Caco-2 (cell line): Measurements from ENCODE around the gene TET2. TPM values are rescaled to one million over a fixed set of nuclear protein-coding genes. Genes with fewer than 3 reads are reported as not detected.

Source experiments
- BruUV-seq: library from RNA; stranded (reverse); fragments of 400-500 nt; replicated peaks from 2 replicates; lab custom pipeline; 2021; lab: Mats Ljungman, UMichigan
- CTCF ChIA-PET: fragments of 300-600 bp; sonication (Branson Sonifier 250); formaldehyde crosslinking; loops from one replicate; lab custom pipeline; 2022; ENCODE audit warnings: antibody characterized with exemption; lab: Charles Lee
- POLR2A ChIA-PET: fragments of 300-600 bp; sonication (Branson Sonifier 250); formaldehyde crosslinking; loops from one replicate; lab custom pipeline; 2022; ENCODE audit warnings: antibody characterized with exemption; lab: Charles Lee
- DNase-seq, 2 experiments: peaks; one replicate each; pipeline versions ENCODE4 v3.0.0 to v3.0.0-alpha.2; 2020 to 2022
- H3K27me3 ChIP-seq: replicated peaks from 2 replicates; pipeline ENCODE4 v1.6.0; 2011; ENCODE audit warnings: low read length; ENCODE audit not compliant: control insufficient read depth, insufficient read depth
- H3K36me3 ChIP-seq: 2 replicates; pipeline ENCODE4 v1.5.1; 2011; ENCODE audit warnings: low read length; ENCODE audit not compliant: control insufficient read depth, insufficient read depth
- H3K4me1 ChIP-seq: fragments of 250-450 bp; sonication (Bioruptor Pico); 2 replicates; pipeline ENCODE4 v1.5.1; 2020; ENCODE audit warnings: mild to moderate bottlenecking
- H3K4me3 ChIP-seq: 2 replicates; pipeline ENCODE4 v1.5.1; 2011; ENCODE audit warnings: low read depth, mild to moderate bottlenecking, control low read depth, low read length
- H3K9me3 ChIP-seq: fragments of 250-450 bp; sonication (Bioruptor Pico); 2 replicates; pipeline ENCODE4 v1.5.1; 2020; ENCODE audit warnings: mild to moderate bottlenecking, moderate library complexity
- H3K27ac Mint-ChIP-seq: one replicate; pipeline ENCODE4 v1.8.0; 2022; ENCODE audit warnings: mixed read lengths; ENCODE audit not compliant: unreplicated experiment
- H3K27me3 Mint-ChIP-seq: one replicate; pipeline ENCODE4 v1.8.0; 2022; ENCODE audit warnings: mixed read lengths; ENCODE audit not compliant: insufficient read depth, unreplicated experiment
- H3K36me3 Mint-ChIP-seq: one replicate; pipeline ENCODE4 v1.8.0; 2022; ENCODE audit warnings: mild to moderate bottlenecking, mixed read lengths; ENCODE audit not compliant: insufficient read depth, unreplicated experiment
- H3K4me1 Mint-ChIP-seq: one replicate; pipeline ENCODE4 v1.8.0; 2022; ENCODE audit warnings: low read depth, mixed read lengths; ENCODE audit not compliant: unreplicated experiment
- H3K4me3 Mint-ChIP-seq: one replicate; pipeline ENCODE4 v1.8.0; 2022; ENCODE audit warnings: mild to moderate bottlenecking, moderate library complexity, mixed read lengths; ENCODE audit not compliant: unreplicated experiment
- H3K9me3 Mint-ChIP-seq: one replicate; pipeline ENCODE4 v1.8.0; 2022; ENCODE audit warnings: mixed read lengths; ENCODE audit not compliant: unreplicated experiment
- intact Hi-C: fragments of 100-400 bp; cut with micrococcal nuclease; formaldehyde crosslinking; loops from one replicate; pipeline ENCODE4 v1.10.0; 2022; ENCODE audit not compliant: unreplicated experiment
- total RNA-seq: library from RNA; stranded (reverse); gene quantifications from 2 replicates; pipeline ENCODE4 v1.2.3, GENCODE V29; 2022
- TF ChIP-seq, protein P1 (sequence below), 2 experiments: fragments of 200-600 bp in 1 of 2; IDR thresholded peaks; 1 replicate in 1 of 2; 2 replicates in 1 of 2; pipeline versions ENCODE4 v1.5.1 to v1.8.0; 2011 to 2022; ENCODE audit warnings: antibody characterized with exemption in 1 of 2, control low read depth in 1 of 2, inconsistent platforms in 1 of 2, low read depth in 1 of 2, low read length in 1 of 2, mild to moderate bottlenecking in 1 of 2, moderate library complexity in 1 of 2; ENCODE audit not compliant: insufficient read depth in 1 of 2, severe bottlenecking in 1 of 2, unreplicated experiment in 1 of 2

TET2 gene
- total RNA-seq, 1 experiment from 2014 or later, result 14.8 TPM

DNA sequence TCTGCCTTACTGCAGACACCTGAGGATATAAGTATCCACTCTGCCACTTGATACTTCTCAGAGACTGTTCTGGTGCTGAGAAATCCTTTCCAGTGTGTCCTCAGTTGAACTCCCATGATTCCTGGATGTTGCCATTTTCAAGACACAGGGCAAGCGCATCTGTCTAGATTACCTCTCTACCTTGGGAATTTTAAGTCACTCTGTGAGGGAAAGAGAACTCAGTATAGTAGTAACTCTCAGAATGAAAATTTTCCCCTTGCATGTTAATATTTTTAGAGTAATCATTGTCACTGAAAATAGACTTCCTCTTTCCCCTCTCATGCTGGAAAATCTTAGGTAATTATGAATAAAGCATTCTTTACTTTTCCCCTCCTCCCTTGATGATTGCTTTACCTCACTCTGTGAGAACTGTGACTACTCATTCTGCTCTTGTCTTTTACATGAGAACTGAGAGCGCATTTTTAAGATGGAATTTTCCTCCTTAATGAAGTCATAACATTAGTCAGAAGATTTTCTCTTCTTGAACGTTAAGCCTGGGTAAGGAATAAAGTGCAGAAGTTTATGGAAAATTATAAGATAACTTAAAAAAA is 45.0 kb downstream of the TET2 start:
- no peaks in the 10 kb centered on the region for H3K27me3 Mint-ChIP-seq
- H3K9me3 Mint-ChIP-seq, result no peaks in the 10 kb centered on the region
- H3K9me3 ChIP-seq, result no peaks in the 10 kb centered on the region
- no peak overlapping the region for H3K4me3 ChIP-seq
- no peak overlapping the region for H3K27ac Mint-ChIP-seq
- BruUV-seq, result no TSS peak
- POLR2A ChIA-PET, result no interaction called here
- peaks cover 12% of the 10 kb centered on the region for H3K4me1 ChIP-seq
- no peaks in the 10 kb centered on the region for H3K36me3 ChIP-seq
- no peak for DNase-seq
- H3K4me3 Mint-ChIP-seq, result no peak overlapping the region
- intact Hi-C loops, result no loop called here
- H3K27me3 ChIP-seq, result no peaks in the 10 kb centered on the region
- CTCF ChIA-PET, result no interaction called here
- TF ChIP-seq, protein P1, sequence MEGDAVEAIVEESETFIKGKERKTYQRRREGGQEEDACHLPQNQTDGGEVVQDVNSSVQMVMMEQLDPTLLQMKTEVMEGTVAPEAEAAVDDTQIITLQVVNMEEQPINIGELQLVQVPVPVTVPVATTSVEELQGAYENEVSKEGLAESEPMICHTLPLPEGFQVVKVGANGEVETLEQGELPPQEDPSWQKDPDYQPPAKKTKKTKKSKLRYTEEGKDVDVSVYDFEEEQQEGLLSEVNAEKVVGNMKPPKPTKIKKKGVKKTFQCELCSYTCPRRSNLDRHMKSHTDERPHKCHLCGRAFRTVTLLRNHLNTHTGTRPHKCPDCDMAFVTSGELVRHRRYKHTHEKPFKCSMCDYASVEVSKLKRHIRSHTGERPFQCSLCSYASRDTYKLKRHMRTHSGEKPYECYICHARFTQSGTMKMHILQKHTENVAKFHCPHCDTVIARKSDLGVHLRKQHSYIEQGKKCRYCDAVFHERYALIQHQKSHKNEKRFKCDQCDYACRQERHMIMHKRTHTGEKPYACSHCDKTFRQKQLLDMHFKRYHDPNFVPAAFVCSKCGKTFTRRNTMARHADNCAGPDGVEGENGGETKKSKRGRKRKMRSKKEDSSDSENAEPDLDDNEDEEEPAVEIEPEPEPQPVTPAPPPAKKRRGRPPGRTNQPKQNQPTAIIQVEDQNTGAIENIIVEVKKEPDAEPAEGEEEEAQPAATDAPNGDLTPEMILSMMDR (IDR thresholded peaks at IDR 0.05; ENCODE audit: insufficient read depth in 1 of 2, low read depth in 1 of 2, low read length in 1 of 2, severe bottlenecking in 1 of 2, unreplicated experiment in 1 of 2), result no peak
- H3K36me3 Mint-ChIP-seq, result no peaks in the 10 kb centered on the region
- peaks cover 11% of the 10 kb centered on the region for H3K4me1 Mint-ChIP-seq

DNA sequence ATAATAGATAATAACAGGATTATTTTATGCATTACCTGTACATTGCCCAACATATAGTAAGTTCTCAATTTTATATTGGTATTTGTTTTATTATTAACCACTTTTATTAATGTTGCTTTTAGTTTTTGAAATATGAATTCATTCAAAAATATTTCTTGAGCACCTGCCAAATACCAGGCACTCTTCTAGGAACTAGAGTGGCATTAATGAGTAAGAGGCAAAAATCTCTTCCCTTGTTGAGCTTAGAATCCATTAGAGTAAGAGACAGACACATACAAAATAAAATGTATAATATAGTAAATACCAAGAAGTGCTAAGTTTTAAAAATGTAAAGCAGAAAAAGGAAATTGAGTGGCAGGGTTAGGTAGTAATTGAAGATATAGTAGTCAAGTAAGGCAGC is 45.8 kb downstream of the TET2 start:
- peaks cover 12% of the 10 kb centered on the region for H3K4me1 ChIP-seq
- no peak for DNase-seq
- H3K9me3 ChIP-seq, result no peaks in the 10 kb centered on the region
- ChIA-PET CTCF (no interaction called here), POLR2A (no interaction called here)
- Mint-ChIP-seq H3K4me3 (no peak overlapping the region), H3K36me3 (no peaks in the 10 kb centered on the region), H3K9me3 (no peaks in the 10 kb centered on the region), H3K27ac (no peak overlapping the region), H3K4me1 (peaks cover 11% of the 10 kb centered on the region), H3K27me3 (no peaks in the 10 kb centered on the region)
- TF ChIP-seq, protein P1 (IDR thresholded peaks at IDR 0.05; ENCODE audit: insufficient read depth in 1 of 2, low read depth in 1 of 2, low read length in 1 of 2, severe bottlenecking in 1 of 2, unreplicated experiment in 1 of 2), result no peak
- no peaks in the 10 kb centered on the region for H3K27me3 ChIP-seq
- H3K36me3 ChIP-seq, result no peaks in the 10 kb centered on the region
- BruUV-seq, result no TSS peak
- H3K4me3 ChIP-seq, result no peak overlapping the region
- intact Hi-C loops, result no loop called here

DNA sequence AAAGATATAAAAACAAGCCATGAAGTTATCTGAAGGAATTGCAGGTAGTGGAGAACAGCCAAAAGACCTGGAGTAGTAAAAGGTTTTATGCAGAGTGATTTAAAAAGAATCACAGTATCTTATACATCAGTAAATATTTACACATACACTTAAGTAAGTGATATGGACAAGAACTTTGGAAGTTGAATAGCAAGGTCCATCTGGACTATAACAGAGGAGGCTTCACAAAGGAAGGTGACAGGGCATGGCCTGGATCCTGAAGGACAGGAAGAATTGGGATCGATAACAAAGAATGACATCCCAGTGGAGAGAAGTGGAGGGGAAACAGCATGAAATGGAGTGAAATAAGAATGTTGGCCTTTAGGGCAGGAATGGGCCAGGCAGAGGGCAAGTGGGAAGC is 46.2 kb downstream of the TET2 start:
- POLR2A ChIA-PET, result no interaction called here
- Mint-ChIP-seq H3K4me3 (peak overlapping the region; percentile 23), H3K27ac (no peak overlapping the region), H3K4me1 (peaks cover 11% of the 10 kb centered on the region), H3K9me3 (no peaks in the 10 kb centered on the region), H3K36me3 (no peaks in the 10 kb centered on the region), H3K27me3 (no peaks in the 10 kb centered on the region)
- no peak overlapping the region for H3K4me3 ChIP-seq
- TSS peak; percentile 14 for BruUV-seq
- no peaks in the 10 kb centered on the region for H3K9me3 ChIP-seq
- H3K4me1 ChIP-seq, result peaks cover 12% of the 10 kb centered on the region
- CTCF ChIA-PET, result no interaction called here
- no peaks in the 10 kb centered on the region for H3K36me3 ChIP-seq
- TF ChIP-seq, protein P1 (IDR thresholded peaks at IDR 0.05; ENCODE audit: insufficient read depth in 1 of 2, low read depth in 1 of 2, low read length in 1 of 2, severe bottlenecking in 1 of 2, unreplicated experiment in 1 of 2), result no peak
- no peak for DNase-seq
- intact Hi-C loops, result loop anchor here (1.0 kb wide), 1 partner anchor 47 kb away; the partner anchor contains the start of gene TET2
- no peaks in the 10 kb centered on the region for H3K27me3 ChIP-seq
